ENCODE measurements around the gene WWOX.
"Not testable (repeated sequence)": the region's sequence is repeated elsewhere in the genome, so short reads cannot be mapped to it uniquely, and the experiment has no call there.

The WWOX gene

DNA sequence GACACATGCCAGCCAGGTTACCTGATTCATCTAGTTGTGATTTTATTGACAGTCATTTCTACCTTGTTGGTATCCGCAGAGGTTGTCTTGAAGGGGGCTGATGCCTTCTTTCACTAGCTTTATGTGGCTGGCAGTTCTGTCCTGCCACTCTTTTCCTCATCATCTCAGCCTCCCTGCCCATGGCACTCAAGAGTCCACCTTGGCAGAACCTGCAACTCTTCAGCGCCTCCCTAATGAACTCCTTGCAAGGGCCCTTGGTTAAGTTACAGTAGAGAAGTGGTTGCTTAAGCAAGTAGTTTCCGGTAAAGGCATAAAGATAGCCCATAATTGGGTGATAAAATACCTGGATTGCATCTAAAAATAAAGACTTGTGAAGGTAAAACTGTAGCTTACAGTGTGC lies 489.9 kb downstream of the WWOX start:
- DNase-seq, result no peak
- H3K9me3 ChIP-seq (ENCODE audit: control insufficient read depth, low read length), result no peaks in the 10 kb centered on the region

DNA sequence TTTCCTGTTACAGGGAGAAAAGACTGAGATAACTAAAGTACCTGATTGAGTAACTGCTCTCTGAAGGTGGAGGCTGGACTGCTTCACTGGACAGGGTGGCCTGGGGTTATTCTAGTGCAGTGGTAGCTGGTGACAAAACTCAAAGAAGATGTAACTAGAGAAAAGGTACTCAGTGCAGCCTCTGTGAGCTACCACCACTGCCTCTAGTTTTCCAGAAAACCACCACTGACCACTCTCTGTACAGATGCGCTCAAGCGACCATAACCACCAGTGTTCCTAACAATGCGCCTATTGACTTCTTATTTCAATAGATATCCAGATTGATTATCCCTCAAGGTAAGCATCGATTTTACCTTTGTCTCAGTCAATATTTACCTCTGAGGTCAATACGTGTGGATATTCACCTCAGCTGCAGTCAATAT lies 492.2 kb downstream of the WWOX start:
- DNase-seq, result no peak
- Histone ChIP-seq H3K27me3 (replicated peaks; ENCODE audit: control insufficient read depth, insufficient read depth, low read length, poor library complexity, severe bottlenecking) (no peaks in the 10 kb centered on the region), H3K4me3 (ENCODE audit: insufficient read depth, low read depth, low read length, poor library complexity, severe bottlenecking) (no peak overlapping the region), H3K4me1 (ENCODE audit: control insufficient read depth, insufficient read depth, low read length, poor library complexity, severe bottlenecking) (no peaks in the 10 kb centered on the region), H3K9me3 (ENCODE audit: control insufficient read depth, low read length) (no peaks in the 10 kb centered on the region), H3K36me3 (ENCODE audit: control insufficient read depth, insufficient read depth, low read length) (no peaks in the 10 kb centered on the region), H3K27ac (ENCODE audit: insufficient read depth, low read length, poor library complexity, severe bottlenecking) (no peak overlapping the region)

More for the DNA sequence above, 489.9 kb downstream of the WWOX start:
- Histone ChIP-seq H3K4me3 (ENCODE audit: insufficient read depth, low read depth, low read length, poor library complexity, severe bottlenecking) (no peak overlapping the region), H3K36me3 (ENCODE audit: control insufficient read depth, insufficient read depth, low read length) (no peaks in the 10 kb centered on the region), H3K4me1 (ENCODE audit: control insufficient read depth, insufficient read depth, low read length, poor library complexity, severe bottlenecking) (no peaks in the 10 kb centered on the region), H3K27me3 (replicated peaks; ENCODE audit: control insufficient read depth, insufficient read depth, low read length, poor library complexity, severe bottlenecking) (no peaks in the 10 kb centered on the region), H3K27ac (ENCODE audit: insufficient read depth, low read length, poor library complexity, severe bottlenecking) (no peak overlapping the region)

DNA sequence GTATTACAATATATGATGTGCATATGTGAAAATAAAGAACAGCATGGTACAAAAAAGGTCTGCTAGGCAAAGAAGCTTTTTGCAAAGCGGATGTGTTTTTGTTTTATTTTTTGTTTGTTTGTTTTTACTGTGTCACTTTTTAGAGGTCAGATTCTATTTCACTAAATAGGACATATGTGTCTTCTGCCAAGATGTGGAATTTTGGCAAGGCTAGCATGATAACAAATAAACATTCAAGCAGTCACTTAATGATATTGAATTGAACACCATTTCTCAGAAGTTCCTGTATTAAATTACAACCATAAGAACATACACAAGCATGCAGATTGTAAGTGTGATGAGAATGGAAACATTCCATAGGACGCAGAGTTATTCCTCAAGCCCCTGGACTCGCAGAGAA lies 492.7 kb downstream of the WWOX start:
- Histone ChIP-seq H3K36me3 (ENCODE audit: control insufficient read depth, insufficient read depth, low read length) (no peaks in the 10 kb centered on the region), H3K27ac (ENCODE audit: insufficient read depth, low read length, poor library complexity, severe bottlenecking) (no peak overlapping the region), H3K4me3 (ENCODE audit: insufficient read depth, low read depth, low read length, poor library complexity, severe bottlenecking) (no peak overlapping the region), H3K9me3 (ENCODE audit: control insufficient read depth, low read length) (no peaks in the 10 kb centered on the region), H3K27me3 (replicated peaks; ENCODE audit: control insufficient read depth, insufficient read depth, low read length, poor library complexity, severe bottlenecking) (no peaks in the 10 kb centered on the region), H3K4me1 (ENCODE audit: control insufficient read depth, insufficient read depth, low read length, poor library complexity, severe bottlenecking) (no peaks in the 10 kb centered on the region)
- no peak for DNase-seq

DNA sequence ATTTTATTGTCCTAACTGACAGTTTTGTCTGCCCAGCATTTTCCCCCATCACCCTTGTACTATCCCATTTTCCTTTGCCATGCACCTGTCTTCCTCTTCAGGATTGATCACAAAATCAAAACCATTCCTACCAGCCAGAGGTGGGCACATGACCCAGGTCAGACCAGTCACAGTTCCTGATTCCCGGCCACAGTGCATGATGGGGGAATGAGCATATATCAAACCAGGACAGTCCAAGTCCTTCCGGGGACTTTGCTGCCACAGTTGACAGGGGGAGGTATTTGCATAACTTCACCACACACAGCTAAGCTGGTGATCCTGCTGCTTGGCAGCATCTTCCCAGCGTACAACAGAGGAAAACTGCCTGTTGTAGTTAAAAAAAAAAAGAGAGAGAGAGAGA lies 493.9 kb downstream of the WWOX start:
- Histone ChIP-seq H3K27ac (ENCODE audit: insufficient read depth, low read length, poor library complexity, severe bottlenecking) (no peak overlapping the region), H3K4me1 (ENCODE audit: control insufficient read depth, insufficient read depth, low read length, poor library complexity, severe bottlenecking) (no peaks in the 10 kb centered on the region), H3K4me3 (ENCODE audit: insufficient read depth, low read depth, low read length, poor library complexity, severe bottlenecking) (no peak overlapping the region), H3K36me3 (ENCODE audit: control insufficient read depth, insufficient read depth, low read length) (no peaks in the 10 kb centered on the region), H3K9me3 (ENCODE audit: control insufficient read depth, low read length) (no peaks in the 10 kb centered on the region), H3K27me3 (replicated peaks; ENCODE audit: control insufficient read depth, insufficient read depth, low read length, poor library complexity, severe bottlenecking) (no peaks in the 10 kb centered on the region)
- DNase-seq, result no peak

DNA sequence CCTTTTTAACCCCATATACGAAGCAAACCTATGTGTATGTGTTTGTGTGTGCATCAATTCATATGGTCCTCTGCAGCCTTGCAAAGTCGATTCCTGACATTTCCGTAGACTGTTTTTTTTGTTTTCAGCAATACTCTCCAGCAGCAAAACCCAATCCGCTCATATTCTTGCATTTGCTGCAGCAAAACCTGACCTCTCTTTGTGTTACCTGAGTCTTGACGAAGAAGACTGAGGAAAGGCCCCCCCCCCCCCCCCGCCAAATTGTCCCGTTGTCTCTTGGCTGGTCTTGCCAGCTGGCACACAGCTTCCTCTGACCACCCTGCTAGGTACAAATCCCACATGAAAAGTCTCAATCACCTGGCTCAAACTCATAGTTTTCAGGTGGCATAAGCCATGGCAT lies 494.7 kb downstream of the WWOX start:
- no peaks in the 10 kb centered on the region for H3K4me1 ChIP-seq (ENCODE audit: control insufficient read depth, insufficient read depth, low read length, poor library complexity, severe bottlenecking)
- H3K4me3 ChIP-seq (ENCODE audit: insufficient read depth, low read depth, low read length, poor library complexity, severe bottlenecking), result no peak overlapping the region
- DNase-seq, result no peak
- H3K27ac ChIP-seq (ENCODE audit: insufficient read depth, low read length, poor library complexity, severe bottlenecking), result no peak overlapping the region
- no peaks in the 10 kb centered on the region for H3K36me3 ChIP-seq (ENCODE audit: control insufficient read depth, insufficient read depth, low read length)
- H3K9me3 ChIP-seq (ENCODE audit: control insufficient read depth, low read length), result no peaks in the 10 kb centered on the region
- H3K27me3 ChIP-seq (replicated peaks; ENCODE audit: control insufficient read depth, insufficient read depth, low read length, poor library complexity, severe bottlenecking), result no peaks in the 10 kb centered on the region

DNA sequence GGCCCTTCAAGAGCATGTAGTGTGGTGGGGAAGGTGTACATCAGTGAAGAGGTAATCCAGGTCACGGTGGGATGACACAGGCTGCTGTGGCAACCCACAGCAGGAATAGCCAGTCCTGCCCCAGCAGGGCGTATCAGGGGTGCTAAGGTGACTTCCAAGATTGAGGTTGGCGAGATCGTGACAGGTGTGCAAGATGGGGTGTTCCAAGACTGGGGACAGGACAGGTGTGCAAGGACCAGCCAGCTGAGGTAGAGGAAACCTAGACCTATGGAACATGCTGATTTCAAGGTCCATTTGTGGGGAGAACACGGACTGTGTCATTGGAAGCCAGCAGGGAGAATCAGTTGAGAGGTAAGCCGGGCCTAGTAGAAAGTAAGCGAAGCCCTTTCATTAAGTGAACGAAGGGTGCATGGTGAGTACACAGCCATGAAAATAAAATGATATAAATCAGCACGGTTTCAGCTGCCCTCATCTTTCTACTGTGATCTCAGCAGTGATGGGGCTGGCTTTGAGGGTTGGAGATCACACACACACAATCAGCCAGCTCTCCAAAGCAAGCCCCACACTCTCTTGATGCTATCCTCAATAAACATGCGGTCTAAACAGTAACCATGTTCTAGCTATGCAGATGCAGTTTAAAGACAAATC lies 497.0 kb downstream of the WWOX start:
- Histone ChIP-seq H3K27ac (ENCODE audit: insufficient read depth, low read length, poor library complexity, severe bottlenecking) (no peak overlapping the region), H3K9me3 (ENCODE audit: control insufficient read depth, low read length) (no peaks in the 10 kb centered on the region), H3K27me3 (replicated peaks; ENCODE audit: control insufficient read depth, insufficient read depth, low read length, poor library complexity, severe bottlenecking) (no peaks in the 10 kb centered on the region), H3K4me3 (ENCODE audit: insufficient read depth, low read depth, low read length, poor library complexity, severe bottlenecking) (no peak overlapping the region), H3K4me1 (ENCODE audit: control insufficient read depth, insufficient read depth, low read length, poor library complexity, severe bottlenecking) (no peaks in the 10 kb centered on the region), H3K36me3 (ENCODE audit: control insufficient read depth, insufficient read depth, low read length) (no peaks in the 10 kb centered on the region)
- no peak for DNase-seq

DNA sequence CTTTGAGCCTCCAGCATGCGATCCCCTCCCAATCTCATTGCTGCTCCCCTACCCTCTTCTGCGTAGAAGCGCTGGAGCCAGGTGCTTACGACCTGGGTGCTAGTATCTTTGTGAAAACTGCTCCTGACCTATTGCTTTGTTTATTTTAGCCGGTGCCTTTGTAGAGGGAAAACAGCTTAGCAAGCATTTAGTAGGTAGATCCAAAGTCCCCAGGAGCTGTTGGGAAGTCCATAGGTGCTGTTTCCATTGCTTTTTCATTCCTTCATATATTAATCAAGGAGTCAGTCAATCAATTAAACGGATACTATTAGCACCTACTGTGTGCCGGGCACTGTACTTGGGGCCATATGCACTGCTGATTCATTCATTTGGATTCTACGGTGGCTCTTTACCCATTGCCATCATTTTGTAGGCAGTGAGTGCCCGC lies 497.6 kb downstream of the WWOX start:
- Histone ChIP-seq H3K9me3 (ENCODE audit: control insufficient read depth, low read length) (no peaks in the 10 kb centered on the region), H3K36me3 (ENCODE audit: control insufficient read depth, insufficient read depth, low read length) (no peaks in the 10 kb centered on the region), H3K27ac (ENCODE audit: insufficient read depth, low read length, poor library complexity, severe bottlenecking) (no peak overlapping the region), H3K4me1 (ENCODE audit: control insufficient read depth, insufficient read depth, low read length, poor library complexity, severe bottlenecking) (no peaks in the 10 kb centered on the region), H3K27me3 (replicated peaks; ENCODE audit: control insufficient read depth, insufficient read depth, low read length, poor library complexity, severe bottlenecking) (no peaks in the 10 kb centered on the region), H3K4me3 (ENCODE audit: insufficient read depth, low read depth, low read length, poor library complexity, severe bottlenecking) (no peak overlapping the region)
- no peak for DNase-seq

DNA sequence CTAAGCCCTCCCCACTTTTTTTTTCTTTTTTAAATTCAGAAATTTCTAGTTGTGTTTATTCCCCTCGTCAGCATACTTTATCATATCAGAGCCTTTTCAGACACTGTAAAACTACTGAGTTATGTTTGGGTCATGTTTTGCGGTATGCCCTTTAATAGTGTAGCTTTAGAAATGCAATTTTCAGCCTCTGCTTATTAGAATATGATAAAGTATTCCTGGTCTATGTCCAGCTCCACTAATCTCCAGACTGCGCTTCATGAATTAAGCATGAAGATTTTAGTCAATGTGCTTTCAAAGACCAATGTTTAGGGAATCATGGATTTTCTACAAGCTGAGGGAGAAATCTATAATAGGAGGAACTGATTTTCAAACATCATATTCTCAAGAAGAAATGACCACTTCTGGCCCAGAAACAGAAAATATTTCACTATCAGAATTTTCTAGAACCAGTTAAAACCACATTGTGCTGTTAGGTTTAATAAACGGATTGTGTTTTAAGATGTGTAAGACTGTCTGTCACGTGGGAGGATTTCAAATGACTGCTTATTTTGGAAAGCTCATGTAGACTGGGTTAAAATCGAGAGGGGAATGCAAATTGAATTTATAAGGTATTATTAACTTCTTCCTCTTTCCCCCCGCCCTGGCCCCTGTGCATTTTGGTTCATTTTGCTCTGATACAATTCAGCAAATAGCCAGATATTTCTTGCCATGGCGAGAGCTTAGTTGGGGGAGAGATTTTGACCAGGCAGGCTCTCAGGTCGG lies 498.5 kb downstream of the WWOX start:
- Histone ChIP-seq H3K27ac (ENCODE audit: insufficient read depth, low read length, poor library complexity, severe bottlenecking) (no peak overlapping the region), H3K27me3 (replicated peaks; ENCODE audit: control insufficient read depth, insufficient read depth, low read length, poor library complexity, severe bottlenecking) (no peaks in the 10 kb centered on the region), H3K36me3 (ENCODE audit: control insufficient read depth, insufficient read depth, low read length) (no peaks in the 10 kb centered on the region), H3K4me3 (ENCODE audit: insufficient read depth, low read depth, low read length, poor library complexity, severe bottlenecking) (no peak overlapping the region), H3K9me3 (ENCODE audit: control insufficient read depth, low read length) (no peaks in the 10 kb centered on the region), H3K4me1 (ENCODE audit: control insufficient read depth, insufficient read depth, low read length, poor library complexity, severe bottlenecking) (no peaks in the 10 kb centered on the region)
- no peak for DNase-seq

DNA sequence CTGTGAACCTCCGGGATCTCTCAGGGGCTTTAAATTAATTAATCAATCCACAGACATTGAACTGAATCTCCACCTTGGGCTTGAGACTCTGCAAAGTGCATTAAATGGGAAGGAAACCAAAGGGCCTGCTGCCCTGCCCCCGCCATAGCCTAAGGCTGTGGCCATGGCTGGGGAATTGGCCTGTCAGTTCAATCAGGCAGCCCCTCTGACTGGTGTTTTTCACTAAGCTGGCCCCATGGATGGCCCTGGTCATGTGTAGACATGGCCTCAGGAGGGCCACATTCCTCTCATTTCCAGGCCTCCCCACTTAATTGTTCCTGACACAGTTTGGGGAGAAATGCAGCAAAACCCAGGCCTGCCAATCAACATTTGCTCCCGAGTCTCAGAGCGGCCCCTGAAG lies 499.8 kb downstream of the WWOX start:
- H3K27me3 ChIP-seq (replicated peaks; ENCODE audit: control insufficient read depth, insufficient read depth, low read length, poor library complexity, severe bottlenecking), result no peaks in the 10 kb centered on the region
- H3K27ac ChIP-seq (ENCODE audit: insufficient read depth, low read length, poor library complexity, severe bottlenecking), result no peak overlapping the region
- H3K36me3 ChIP-seq (ENCODE audit: control insufficient read depth, insufficient read depth, low read length), result no peaks in the 10 kb centered on the region
- H3K9me3 ChIP-seq (ENCODE audit: control insufficient read depth, low read length), result no peaks in the 10 kb centered on the region
- no peak for DNase-seq
- H3K4me1 ChIP-seq (ENCODE audit: control insufficient read depth, insufficient read depth, low read length, poor library complexity, severe bottlenecking), result no peaks in the 10 kb centered on the region
- no peak overlapping the region for H3K4me3 ChIP-seq (ENCODE audit: insufficient read depth, low read depth, low read length, poor library complexity, severe bottlenecking)

DNA sequence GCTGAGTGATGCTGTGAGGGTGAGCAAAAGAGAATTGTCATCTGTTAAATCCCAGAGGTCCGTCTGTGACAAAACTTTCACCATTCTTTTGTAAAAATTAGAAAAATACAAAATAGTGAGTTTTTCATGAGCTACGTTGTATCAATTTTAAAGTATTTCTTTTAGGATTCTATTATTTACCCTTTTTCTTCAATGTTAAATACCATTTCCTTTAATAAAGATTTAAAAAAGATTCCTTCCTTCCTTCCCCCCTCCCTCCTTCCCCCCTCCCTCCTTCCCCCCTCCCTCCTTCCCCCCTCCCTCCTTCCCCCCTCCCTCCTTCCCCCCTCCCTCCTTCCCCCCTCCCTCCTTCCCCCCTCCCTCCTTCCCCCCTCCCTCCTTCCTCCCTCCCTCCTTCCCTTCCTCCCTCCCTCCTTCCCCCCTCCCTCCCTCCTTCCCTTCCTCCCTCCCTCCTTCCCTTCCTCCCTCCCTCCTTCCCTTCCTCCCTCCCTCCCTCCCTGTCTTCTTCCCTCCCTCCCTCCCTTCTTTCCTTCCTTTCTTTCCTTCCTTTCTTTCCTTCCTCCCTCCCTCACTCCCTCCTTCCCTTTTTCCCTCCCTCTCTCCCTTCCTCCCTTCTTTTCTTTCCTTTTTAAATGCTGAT lies 505.1 kb downstream of the WWOX start:
- not testable (repeated sequence) for H3K27ac ChIP-seq (ENCODE audit: insufficient read depth, low read length, poor library complexity, severe bottlenecking); H3K4me3 ChIP-seq (ENCODE audit: insufficient read depth, low read depth, low read length, poor library complexity, severe bottlenecking); H3K27me3 ChIP-seq (replicated peaks; ENCODE audit: control insufficient read depth, insufficient read depth, low read length, poor library complexity, severe bottlenecking); DNase-seq; H3K9me3 ChIP-seq (ENCODE audit: control insufficient read depth, low read length); H3K36me3 ChIP-seq (ENCODE audit: control insufficient read depth, insufficient read depth, low read length); H3K4me1 ChIP-seq (ENCODE audit: control insufficient read depth, insufficient read depth, low read length, poor library complexity, severe bottlenecking)
